HG02588 (cell line): Measurements from ENCODE around the gene RYR2.

Experiments used
- ATAC-seq: cut with Tn5 transposase; IDR thresholded peaks from one replicate; pipeline ENCODE4 v1.9.1; 2021; ENCODE audit warnings: mild to moderate bottlenecking, moderate library complexity; ENCODE audit not compliant: unreplicated experiment

The RYR2 gene

DNA sequence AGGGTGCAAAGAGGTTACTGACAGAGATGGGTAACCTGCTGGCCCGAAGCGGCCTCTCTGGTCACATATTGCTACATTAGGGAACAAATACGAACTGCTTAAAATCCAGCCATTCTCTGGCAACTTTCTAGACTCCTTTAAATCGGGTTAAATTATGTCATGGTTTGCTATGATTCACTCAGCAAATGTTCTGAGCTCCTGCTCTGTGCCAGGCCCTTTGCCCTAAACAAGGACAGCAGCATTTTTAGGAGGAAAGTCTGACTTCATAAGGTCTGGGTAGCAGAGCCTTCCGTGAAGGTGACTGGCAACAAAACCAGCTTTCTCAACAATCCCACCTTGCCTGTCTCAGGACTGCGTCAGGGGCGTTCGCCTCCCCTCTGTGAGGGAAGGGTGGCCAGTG is 833.3 kb downstream of the RYR2 start:
- no peak for ATAC-seq

DNA sequence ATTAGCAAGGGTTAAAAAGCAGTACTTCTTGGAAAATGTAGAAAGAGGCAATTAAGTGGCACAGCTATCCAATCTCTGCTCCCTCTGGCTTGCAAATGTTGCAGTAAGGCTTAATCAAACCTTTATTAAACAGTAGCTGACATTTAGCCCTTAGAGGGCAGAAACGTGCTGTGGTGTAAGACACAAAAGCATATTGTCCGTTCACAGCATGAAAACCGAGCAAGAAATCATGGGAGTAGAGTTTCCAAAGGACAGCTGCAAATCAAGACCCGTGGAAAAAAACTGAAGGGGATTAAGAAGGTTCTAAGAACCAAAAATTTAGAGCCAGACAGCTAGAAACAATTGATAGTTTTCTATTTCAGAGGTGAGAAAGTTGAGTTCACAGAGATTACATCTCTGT is 835.6 kb downstream of the RYR2 start:
- ATAC-seq = no peak

DNA sequence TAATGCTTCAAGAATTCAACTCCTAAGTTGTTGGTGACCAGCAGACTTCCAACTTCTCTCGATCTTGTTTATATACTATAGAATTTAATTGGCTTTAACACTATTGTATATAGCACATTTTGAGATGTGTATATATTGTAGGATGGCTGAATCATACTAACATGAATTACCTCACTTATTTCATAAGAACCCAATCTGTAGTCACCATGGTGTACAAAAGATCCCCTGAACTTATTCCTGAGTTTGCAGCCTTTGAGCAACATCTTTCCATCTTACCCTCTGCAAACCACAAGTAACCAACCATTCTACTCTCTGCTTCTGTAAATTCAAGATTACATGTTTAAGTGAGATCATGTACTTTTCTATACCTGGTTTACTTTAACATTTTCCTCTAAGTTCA is 836.4 kb downstream of the RYR2 start:
- ATAC-seq = no peak

DNA sequence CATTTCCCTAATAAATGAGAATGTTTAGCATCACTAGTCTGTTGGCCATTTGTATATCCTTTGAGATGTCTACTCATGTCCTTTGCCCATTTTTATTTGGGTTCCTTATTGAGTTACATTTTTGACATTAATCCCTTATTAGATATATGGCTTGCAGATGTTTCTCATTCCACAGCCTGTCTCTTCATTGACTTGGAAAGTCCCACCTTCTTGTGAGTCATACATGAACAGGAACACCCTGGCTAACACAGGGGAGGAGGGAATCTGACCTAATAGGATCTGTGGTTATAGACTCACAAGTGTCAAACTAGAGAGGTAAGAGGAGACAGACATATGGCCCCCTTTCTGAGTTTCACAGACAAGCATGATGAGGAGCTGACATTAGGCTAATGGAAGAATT is 837.2 kb downstream of the RYR2 start:
- ATAC-seq = no peak
